Stimulated activated naive CD4-positive, alpha-beta T cell treated with Interleukin-2 at 50 U/mL for 16 hours (primary cell): ENCODE measurements around the gene BMPR1B.

ENCODE experiments used
- DNase-seq: peaks from one replicate; lab custom pipeline; 2025; lab: John Stamatoyannopoulos, UW

Gene BMPR1B

DNA sequence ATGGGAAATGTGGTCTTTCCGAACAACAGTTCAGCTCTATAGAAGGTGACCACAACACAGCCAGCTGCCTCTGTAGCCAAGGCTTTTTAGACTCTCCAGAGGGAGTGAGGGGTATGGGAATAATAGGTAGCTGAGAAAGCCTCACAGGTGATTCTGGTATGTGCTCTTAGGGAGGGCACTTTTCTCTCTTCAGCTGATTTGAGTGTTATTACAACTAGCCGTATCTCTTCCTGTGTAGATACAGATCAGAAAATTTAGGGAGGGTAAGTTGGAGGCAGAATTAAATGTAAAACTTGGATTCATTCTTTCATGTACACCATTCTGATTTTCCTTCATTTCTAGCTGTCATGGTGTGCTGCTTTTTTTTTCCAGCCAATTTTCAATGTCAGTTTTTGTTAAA lies 154.9 kb downstream of the BMPR1B start:
- no peak for DNase-seq

DNA sequence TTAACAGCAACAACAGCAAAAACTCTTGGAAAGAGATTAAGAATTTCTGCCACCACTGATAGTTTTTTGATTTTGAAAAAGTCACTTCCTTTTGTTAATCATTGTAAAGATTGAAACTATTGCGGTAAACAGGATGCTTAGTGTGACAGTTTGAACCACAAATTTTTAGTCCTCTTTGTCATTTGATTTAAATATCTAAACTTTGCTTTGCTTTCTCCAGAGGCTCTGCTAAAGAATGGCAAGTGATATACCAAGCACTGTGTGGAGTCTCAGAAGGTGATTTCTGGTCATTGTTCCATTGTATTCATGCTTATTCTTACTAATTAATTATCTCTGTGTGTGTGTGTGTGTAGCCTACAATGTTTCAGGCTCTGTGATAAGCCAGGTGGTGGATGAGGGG lies 155.6 kb downstream of the BMPR1B start:
- DNase-seq, result no peak

DNA sequence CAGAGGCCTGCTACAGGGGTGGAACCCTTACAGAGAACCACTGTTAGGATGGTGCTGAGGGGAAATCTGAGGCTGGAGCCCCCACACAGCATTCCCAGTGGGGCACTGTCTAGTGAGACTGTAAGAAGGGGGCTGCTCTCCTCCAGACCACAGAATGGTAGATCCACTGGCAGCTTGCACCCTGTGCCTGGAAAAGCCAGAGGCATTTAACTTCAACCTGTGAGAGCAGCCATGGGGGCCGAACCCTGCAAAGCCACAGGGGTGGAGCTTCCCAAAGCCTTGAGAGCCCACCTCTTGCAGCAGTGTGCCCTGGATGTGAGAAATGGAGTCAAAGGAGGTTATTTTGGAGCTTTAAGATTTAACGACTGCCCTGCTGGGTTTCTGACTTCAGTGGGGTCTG lies 159.4 kb downstream of the BMPR1B start:
- DNase-seq, result no peak

DNA sequence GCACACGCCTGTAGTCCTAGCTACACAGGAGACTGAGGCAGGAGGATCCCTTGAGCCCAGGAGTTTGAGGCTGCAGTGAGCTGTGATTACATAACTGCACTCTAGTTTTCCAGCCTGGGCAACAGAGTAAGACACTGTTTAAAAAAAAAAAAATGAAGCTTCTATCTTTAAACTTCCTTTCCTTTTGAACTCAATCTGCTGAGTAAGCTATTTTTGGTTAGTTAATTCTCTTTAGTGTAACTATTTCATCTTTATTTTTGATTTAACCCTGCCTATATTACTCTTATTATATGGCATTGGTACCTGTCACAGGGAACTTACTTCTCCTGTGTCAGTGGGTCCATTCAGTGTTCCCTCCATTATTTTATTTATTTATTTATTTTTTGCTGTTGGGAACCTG lies 160.8 kb downstream of the BMPR1B start:
- no peak for DNase-seq

DNA sequence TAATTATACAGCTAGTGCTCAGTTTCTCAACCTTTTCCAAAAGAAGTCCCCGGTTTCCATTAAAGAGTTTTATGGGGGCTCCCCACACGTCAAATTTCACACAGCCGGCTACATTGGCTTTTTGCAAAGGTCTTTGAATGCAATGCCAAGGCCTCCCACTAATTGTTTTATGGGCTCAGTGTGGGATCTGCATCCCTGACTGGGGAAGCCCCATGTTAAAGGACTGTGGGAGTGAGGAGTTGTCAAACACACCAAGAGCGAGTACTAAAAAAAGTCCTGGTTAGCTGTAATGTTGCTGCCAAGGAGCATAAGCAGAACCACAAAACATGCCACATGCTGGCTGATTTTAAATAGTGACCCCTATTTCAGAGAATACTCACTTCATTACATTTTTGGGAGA lies 162.6 kb downstream of the BMPR1B start:
- DNase-seq, result no peak

DNA sequence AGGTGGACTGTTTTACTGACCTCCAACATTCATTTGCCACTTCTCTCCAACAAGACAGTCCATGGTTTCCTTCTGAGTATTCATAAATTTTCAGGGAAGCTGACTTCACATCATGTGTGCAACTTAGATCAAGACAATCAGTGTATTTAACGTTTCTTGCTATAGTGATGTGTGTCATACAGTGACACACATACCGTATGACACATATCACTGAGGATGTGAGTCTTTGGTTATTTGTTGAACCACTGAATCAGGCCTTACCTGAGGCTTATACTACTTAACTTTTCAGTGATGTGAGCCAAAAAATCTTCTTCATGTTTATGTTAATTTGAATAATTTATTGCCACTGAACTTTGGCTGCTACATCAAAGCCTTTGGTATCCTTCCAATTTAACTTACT lies 166.8 kb downstream of the BMPR1B start:
- no peak for DNase-seq

DNA sequence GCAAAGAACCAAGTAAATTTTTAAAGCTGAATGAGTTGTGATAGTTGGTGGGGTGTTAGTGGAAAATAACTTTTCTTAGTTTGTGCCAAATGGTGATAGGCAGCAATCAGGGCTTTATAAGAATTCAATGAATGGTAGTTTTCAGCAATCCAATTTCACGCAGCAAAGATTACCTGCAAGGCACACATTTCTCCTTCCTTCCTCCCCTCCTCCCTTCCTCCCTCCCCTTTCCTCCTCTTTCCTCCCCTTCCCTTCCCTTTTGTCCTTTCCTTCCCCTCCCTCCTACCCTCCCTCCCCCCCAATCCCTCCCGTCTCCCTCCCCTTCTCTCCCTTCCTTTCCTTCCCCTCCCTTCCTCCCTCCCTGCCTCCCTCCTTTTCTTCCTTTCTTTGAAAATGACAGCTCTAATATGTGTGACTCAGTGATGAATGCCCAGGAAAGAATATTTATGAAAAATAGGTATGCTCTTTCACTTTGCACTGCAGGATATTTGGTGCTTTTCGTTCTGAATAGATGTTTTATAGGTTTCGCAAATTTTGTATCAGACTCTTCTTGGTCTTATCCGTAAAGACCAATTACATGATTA lies 168.1 kb downstream of the BMPR1B start:
- DNase-seq, result no peak

DNA sequence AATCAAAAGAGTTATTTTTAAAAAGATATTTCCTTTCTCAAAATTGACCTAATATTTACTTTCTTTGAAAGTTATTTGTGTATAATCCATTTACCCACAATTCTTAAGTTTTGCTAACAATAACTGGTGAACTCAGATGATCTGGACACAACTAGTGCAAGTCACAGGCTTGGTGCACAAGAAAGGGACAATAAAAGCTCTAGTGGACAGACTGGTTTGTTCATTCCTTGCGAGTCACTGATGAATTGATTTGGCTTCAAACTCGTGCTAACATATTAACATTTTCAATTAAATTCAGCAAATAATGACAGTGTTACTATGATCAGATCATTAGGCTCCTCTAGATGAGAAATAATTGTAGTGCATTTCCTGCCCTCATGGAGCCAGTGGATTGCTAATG lies 169.2 kb downstream of the BMPR1B start:
- DNase-seq, result no peak

DNA sequence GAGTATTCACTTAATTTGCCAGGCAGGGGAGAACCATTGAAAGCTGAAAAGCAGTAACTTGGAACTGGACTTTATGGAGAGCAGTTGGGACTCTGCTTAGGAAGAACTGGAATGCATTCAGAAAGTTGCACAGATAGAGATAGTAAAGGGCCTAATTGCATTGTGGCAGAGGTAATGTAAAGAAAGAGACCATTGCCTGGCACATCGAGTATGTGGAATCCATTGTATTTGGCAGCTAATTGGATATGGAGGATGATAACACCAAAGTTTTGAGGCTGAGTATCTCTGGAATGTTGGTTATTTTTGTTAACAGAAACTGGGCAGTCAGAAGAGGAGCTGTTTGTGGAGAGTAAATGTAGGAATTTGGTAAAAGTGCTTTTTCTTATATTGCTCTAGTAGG lies 169.9 kb downstream of the BMPR1B start:
- no peak for DNase-seq

DNA sequence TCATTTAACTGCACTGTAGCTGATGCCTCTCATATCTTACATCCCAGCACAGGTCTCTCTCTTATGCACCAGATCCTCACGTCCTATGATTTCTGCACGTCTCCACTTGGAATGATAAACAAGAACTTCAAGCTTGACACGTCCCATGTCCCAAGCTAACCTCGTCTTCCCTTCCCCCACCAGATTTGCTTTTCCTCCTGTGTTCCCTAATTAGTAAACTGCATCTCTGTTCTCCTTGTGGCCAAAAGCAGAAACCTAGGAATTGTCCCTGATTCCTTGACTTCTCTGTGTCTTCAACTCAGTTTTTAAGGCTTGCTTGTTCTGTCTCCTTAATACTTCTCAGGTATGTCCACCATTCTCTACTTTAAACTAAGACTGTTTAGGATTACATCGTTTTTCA lies 171.9 kb downstream of the BMPR1B start:
- DNase-seq, result no peak

DNA sequence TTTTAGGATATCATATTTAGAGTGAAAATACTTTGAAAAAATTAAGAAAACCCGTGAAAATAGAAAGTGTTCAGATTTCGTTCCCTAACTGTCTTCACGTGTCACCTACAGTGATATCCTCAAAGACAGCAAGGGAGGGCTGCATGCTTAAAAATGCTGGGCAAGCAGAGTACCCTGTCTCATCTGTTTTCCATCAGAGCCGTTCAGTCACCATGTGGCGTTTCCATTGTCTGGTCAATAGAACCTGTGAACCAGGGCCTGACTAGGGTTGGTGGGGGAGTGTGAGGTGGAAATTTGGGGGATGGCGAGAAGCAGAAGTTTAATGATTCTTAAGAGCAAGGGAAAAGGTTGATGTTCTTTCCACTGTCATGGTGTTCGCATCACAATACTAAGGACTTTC lies 173.9 kb downstream of the BMPR1B start:
- DNase-seq, result no peak

DNA sequence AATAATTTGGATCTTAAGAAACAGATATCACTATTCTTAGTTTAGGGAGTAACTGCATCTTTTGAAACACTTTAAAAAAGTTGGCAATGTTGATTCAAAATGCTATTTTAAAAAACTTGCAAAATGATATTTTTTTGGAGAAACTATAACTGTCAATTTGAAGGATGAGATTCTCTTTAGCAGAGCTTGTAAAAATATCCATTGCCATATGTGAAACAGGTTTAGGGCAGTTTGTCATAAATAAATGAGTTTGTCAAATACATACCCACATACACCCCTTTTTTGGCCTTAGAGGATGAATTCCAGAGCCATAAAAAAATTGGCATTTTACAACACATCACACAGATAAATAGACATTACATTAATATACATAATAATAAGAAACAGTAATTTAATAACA lies 174.6 kb downstream of the BMPR1B start:
- no peak for DNase-seq

DNA sequence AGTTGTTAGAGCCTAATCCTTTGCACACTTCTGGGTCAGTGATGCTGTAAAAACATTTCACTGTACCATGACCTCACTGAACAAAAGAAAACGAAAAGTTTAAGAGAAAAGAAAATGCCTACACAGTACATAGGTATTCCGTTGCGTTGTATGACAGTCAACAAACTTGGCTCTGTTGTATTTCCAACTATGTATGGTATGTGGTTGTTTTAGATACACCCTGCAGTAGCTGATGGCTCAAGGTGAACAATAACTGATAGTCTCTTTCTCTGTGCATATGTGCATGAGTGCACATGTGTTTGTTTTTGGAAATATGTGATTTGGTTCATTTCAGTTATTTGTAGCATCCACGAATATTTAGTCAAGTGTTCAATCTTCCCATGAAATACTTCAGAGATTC lies 176.0 kb downstream of the BMPR1B start:
- DNase-seq, result no peak

DNA sequence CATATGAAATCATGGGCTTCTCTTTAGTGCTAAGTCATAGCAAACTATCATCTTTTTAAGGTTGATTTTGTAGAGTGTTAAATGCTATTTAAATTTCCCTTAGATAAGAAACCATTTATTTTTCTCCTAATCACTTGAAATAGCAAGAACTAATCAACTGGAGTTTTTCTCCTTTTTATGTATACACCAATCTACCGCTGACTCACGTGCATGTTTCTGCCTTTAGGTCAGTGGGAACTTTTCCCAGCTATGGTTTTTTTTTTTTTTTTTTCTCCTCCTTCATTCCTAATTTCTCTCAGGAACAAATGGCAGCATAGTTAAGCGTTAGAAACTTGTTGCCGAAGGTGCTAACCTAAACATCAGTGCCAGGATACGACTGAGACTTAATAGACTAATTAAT lies 176.4 kb downstream of the BMPR1B start:
- DNase-seq, result no peak

DNA sequence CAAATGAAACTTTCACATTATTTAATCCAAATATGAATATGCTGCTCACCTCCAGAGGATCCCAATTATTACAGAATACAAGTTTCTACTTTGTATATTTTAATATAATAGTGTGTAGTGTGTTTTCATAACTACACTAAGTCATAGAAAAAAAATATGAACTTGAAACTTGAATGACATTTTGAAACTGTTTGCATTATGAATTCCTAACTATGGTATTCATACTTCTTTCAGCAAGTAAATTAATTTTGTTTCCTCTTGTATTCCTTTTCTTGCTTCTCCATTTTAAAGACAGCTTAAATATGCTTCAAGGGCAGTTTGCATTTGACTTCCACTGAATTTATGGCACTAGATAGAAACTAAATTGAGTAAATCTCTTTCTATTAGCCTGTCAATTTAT lies 177.1 kb downstream of the BMPR1B start:
- DNase-seq, result no peak

DNA sequence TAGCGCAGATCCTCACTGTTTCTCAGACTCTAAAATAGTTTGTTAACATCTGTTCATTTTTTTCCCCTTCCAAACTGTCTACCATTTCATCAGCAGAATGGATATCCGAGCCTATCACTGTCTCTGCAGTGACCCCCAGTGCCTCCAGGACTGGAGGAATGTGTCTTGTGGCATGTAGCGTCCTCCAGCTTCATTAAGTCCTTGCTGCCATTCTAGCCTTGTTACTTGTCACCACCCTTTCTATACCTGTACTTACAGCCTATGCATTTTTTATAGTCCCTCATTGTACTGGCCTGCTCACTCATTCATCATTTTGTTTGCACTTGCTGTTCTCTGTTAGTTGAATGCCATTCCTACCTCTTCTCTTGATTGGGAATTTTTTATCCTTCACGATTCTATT lies 179.1 kb downstream of the BMPR1B start:
- no peak for DNase-seq

DNA sequence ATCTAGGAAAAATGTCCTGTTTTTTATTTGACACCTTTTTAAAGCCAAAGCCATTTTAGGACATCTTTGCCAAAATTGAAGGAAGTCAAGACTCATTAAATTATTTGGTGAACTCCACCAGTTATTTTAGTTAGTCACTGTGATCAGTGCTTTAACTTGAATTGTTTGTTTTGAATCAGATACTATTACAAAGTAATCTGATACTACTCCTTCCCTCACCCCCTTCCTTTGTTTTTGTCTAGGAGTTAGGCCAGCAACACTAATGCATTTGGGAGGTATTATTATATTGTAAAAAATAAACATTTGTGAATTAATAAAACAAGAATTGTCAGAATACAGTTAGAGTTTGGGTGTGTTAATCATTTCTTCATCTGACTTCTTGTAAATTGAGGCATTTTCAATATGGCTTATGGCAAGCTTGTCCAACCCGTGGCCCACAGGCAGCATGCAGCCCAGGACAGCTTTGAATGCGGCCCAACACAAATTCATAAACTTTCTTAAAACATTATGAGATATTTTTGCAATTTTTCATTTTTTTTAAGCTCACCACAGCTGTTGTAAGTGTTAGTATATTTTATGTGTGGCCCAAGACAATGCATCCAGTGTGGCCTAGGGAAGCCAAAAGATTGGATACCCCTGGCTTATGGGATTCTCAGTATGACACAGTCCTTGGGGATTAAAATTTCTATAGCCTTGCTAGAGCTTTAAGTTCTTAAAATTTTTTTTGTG lies 182.2 kb downstream of the BMPR1B start:
- no peak for DNase-seq

DNA sequence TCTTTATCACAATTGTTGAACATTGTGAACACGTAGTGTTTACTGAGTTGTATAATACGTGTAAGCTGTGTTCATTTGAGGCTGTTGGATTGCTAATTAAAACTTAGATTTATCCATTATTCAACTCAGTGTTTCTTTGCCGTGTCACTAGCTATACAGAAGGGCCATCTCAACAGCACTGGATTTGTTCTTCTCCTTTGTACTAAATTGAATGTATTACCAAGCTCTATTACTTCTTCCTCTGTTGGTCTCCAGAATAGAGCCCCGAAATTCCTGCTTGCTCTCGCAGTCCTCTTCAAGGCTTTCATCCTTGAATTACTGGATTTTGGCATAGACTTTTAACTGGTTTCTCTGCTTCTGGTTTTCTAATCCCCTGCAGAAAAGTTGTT lies 182.8 kb downstream of the BMPR1B start:
- DNase-seq, result no peak

DNA sequence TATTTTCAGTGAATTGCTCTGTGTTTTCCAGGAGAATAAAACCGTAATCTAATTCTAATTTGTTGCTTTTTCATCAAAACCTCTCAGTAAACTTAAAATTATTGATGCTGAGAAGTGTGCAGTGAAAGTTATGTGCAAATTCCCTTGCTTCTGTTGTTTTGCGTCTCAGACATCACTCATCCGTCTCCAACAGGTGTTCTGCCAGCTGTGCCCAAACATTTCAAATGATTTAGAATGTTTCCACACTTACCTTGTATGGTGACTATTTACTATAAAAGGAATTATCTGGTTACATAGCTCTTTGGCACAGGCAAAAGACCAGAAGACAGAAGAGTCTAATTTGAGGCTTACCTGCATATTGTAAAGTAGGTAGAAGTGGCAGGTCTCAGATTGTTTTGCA lies 184.0 kb downstream of the BMPR1B start:
- no peak for DNase-seq

DNA sequence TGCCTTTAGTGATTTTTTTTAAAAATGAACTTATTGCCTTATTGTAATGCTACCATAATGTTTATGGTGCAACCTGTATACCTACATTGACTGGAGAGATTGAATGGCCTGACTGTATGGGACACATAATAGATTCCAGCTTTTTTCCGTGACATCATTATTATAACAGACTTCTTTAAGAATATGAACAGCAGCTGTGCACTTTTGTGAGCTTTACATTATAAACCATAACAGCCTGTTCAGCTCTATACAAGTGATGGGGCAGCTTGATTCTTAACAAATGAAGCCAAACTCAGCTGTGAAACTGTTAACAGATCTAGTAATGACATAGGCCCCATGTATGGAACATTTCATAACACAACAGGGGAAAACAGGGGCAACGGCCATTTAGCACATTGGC lies 187.0 kb downstream of the BMPR1B start:
- DNase-seq, result no peak

DNA sequence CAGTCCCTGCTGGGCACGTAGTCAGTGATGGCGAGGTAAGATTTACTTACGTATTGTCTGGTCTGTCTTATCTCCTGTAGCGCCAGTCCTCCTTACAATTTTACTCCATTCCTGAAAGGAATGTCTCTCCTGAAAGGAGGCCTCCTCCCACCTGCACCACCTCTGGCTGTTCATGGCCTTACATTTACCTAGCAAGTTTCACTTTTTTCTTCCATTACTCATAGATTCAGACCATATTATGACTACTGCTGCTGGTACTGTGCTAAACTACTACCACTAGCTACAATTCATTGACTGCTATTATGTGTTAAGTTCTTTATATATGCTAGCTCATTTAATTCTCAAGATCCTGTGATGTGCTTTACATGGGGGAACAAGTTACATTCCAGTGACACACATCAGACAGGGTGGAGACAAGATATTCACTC lies 189.9 kb downstream of the BMPR1B start:
- no peak for DNase-seq

DNA sequence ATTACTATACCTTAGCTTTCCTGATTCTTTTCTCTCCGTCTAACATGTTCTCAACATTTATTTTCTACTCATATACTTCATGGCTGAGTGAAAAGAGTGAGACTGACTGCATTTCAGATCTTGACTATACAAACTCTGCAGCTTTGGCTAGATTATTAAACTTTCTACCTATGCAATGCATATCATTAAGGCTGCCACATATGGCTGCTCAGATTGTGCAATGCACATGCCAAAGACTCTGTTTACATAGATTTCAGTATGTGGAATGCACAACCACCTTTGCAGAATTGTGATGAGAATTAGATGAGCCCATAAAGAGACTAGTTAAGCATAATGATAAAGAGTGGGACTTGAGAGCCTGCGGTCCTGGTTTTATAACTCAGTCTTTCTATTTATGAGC lies 196.5 kb downstream of the BMPR1B start:
- DNase-seq, result no peak

DNA sequence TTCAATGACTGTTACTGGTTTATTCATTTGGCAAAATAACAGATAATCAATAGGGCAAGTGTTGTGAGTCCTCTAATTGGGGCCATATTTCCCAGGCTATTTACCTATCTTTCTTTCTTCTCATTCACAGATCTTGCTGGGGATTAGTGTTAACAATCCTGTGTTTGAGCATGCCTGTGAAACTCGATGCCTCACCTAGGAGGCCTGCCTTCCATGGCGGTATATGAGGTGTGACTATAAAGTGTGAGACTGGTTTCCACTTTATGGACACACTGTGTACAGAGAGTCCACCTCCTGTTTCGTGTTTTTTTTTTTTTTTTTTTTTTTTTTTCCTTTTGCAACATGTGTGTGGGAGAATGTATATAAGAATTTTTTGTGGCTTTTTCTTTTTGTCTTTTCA lies 199.3 kb downstream of the BMPR1B start:
- DNase-seq, result no peak

DNA sequence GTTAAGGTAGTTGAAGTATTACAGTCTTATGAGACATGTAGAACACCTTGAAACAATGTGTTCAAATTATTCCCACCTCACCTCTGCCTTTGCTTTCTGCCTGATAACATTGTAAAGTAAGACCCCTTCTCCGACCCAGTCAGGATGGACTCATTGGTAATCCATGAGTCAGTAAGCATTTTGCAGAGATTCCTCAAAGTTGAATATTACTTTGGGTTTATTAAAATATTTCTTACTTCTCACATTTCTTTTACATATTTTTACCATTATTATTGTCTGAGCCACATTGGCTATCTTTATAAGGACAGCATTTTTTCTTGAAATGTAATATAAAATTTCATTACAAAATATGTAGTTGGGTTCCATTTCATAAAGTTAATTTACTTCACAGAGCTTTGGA lies 201.6 kb downstream of the BMPR1B start:
- no peak for DNase-seq
